ENCODE data around the gene DDB1.

The DDB1 gene

DNA sequence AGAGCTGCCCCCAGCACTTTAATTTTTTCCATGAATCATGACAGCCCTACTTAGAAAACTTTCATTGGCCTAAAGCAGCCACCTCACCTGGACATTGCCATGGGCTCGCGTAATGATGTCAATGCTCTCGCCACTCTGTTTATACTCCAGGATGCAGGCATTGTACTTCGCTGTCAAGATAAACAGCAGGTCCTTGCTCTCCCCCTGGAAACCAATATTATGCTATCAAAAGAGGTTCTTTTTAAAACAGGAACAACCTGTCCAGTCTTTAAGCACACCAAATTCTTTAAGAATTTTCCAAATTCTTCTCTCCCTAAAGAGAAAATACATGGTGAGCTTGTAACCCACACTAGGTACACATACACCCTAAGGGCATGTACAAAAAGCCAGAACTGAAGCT, 3.0 kb downstream of the DDB1 start:
- no peak for DNase-seq (ENCODE audit: low read depth, low spot score)
- TF ChIP-seq, protein P1, sequence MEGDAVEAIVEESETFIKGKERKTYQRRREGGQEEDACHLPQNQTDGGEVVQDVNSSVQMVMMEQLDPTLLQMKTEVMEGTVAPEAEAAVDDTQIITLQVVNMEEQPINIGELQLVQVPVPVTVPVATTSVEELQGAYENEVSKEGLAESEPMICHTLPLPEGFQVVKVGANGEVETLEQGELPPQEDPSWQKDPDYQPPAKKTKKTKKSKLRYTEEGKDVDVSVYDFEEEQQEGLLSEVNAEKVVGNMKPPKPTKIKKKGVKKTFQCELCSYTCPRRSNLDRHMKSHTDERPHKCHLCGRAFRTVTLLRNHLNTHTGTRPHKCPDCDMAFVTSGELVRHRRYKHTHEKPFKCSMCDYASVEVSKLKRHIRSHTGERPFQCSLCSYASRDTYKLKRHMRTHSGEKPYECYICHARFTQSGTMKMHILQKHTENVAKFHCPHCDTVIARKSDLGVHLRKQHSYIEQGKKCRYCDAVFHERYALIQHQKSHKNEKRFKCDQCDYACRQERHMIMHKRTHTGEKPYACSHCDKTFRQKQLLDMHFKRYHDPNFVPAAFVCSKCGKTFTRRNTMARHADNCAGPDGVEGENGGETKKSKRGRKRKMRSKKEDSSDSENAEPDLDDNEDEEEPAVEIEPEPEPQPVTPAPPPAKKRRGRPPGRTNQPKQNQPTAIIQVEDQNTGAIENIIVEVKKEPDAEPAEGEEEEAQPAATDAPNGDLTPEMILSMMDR (IDR thresholded peaks at IDR 0.05; ENCODE audit: low read depth, low read length): no peak
- in situ Hi-C loops (cut with HindIII; ENCODE audit: low sequenced_read_pairs): no loop called here
- H3K4me3 ChIP-seq (ENCODE audit: low read depth, low read length): no peak overlapping the region

DNA sequence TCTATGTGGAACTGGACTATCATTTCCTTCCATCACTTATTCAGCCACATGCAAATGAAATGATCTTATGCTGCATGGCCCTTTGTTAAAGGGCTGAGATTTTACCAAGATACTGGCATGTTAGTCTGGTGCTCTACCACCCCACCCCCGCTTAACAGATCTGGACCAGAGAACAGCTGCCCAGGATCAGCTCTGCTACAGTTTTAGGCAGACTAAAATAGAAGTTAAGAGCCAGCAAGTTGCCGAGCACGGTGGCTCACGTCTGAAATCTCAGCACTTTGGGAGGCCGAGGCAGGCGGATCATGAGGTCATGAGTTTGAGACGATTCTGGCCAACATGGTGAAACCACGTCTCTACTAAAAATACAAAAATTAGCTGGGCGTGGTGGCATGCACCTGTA, 4.6 kb downstream of the DDB1 start:
- in situ Hi-C loops (cut with HindIII; ENCODE audit: low sequenced_read_pairs): no loop called here
- TF ChIP-seq, protein P1 (IDR thresholded peaks at IDR 0.05; ENCODE audit: low read depth, low read length): no peak
- H3K4me3 ChIP-seq (ENCODE audit: low read depth, low read length): no peak overlapping the region
- no peak for DNase-seq (ENCODE audit: low read depth, low spot score)

- in situ Hi-C loops (cut with HindIII; ENCODE audit: low sequenced_read_pairs): no loop called here
- no peak overlapping the region for H3K4me3 ChIP-seq (ENCODE audit: low read depth, low read length)
- DNase-seq (ENCODE audit: low read depth, low spot score): no peak
- TF ChIP-seq, protein P1 (IDR thresholded peaks at IDR 0.05; ENCODE audit: low read depth, low read length): no peak
Observed at GRCh38 chr11:61327669-61328071, 5.2 kb downstream of the DDB1 start.

DNA sequence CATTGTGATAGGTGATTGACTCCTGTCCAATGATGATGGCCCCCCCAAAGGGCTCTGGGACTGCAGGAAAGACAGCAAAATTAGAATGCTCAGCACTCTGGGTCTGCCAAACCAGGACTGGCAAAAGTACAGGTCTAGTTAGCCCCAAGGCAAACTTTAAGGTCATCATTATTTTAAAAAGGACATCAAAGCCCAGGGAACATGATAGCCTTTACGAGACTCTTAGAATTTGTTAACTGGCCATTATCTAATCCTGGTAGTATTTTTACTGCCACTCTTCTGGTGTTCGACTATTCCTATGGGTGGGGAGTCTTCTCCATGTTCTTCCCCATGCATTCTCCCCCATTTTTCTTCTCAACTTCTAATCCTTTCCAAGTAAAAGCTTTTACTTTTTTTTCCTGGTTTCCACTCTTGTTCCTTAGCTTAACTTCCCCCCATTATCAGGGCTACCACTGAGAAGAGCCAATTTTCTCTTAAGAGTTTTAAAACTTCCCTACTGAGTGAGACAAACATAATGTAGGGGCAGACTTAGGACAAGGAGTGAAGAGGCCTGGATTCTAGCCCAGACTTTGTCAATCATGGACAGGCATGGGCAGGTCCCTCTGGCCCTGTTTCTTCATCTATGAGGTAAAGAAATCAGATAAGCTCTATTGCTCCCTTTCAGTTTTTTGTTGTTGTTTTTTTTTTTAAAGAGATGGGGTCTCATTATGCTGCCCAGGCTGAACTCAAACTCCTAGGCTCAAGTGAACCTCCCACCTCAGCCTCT, 7.1 kb downstream of the DDB1 start:
- TF ChIP-seq, protein P1 (IDR thresholded peaks at IDR 0.05; ENCODE audit: low read depth, low read length): no peak
- in situ Hi-C loops (cut with HindIII; ENCODE audit: low sequenced_read_pairs): no loop called here
- no peak for DNase-seq (ENCODE audit: low read depth, low spot score)
- H3K4me3 ChIP-seq (ENCODE audit: low read depth, low read length): no peak overlapping the region

DNA sequence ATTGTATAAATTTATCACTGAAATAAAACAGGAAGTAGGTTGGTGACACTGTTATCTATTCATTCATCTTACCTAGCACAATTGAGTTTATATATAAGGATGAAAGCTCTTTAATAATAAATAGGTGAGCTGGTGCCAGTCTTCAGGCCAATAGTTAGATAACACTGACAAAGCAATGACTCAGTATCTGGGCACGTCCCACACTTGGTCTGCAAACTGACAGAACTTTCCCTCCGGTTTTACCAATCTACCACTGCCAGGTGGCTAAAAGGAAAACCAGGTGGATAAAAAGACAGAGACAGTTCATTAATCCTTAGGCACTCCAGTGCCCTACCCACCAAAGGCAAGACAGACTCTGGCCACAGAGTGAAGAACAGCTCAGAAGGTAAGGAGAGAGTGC, 17.6 kb downstream of the DDB1 start:
- no peak for DNase-seq (ENCODE audit: low read depth, low spot score)
- TF ChIP-seq, protein P1 (IDR thresholded peaks at IDR 0.05; ENCODE audit: low read depth, low read length): no peak
- H3K4me3 ChIP-seq (ENCODE audit: low read depth, low read length): no peak overlapping the region
- in situ Hi-C loops (cut with HindIII; ENCODE audit: low sequenced_read_pairs): no loop called here

DNA sequence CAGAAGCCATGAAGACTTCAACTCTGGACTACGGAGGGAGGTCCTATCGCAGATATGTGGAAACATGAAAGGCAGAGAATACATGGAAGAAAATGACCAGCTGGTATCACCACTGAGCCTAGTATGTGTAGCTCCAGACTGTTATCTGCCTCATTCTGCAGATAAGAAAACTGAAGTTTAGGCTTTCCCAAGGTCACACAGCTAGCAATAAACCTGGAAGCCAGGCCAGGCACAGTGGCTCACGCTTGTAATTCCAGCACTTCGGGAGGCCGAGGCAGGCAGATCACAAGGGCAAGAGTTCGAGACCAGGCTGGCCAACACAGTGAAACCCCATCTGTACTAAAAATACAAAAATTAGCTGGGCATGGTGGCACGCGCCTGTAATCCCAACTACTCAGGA, 22.2 kb downstream of the DDB1 start:
- TF ChIP-seq, protein P1 (IDR thresholded peaks at IDR 0.05; ENCODE audit: low read depth, low read length): no peak
- no peak for DNase-seq (ENCODE audit: low read depth, low spot score)
- in situ Hi-C loops (cut with HindIII; ENCODE audit: low sequenced_read_pairs): no loop called here
- no peak overlapping the region for H3K4me3 ChIP-seq (ENCODE audit: low read depth, low read length)
